NB4 (cell line): ENCODE results near the gene P2RY12.
A peak's percentile ranks its signal among the peaks of the same experiment; 100 is the strongest.

Experiments used
- DNase-seq: peaks from one replicate; pipeline ENCODE4 v3.0.0; 2010; ENCODE audit warnings: low read depth
- H3K4me3 ChIP-seq: one replicate; pipeline ENCODE4 v1.5.1; 2011; ENCODE audit warnings: mild to moderate bottlenecking, low read depth, low read length, moderate library complexity
- MYC ChIP-seq: IDR thresholded peaks from 2 replicates; pipeline ENCODE4 v1.6.1; 2011; ENCODE audit warnings: low read depth, low read length
- POLR2A ChIP-seq: IDR thresholded peaks from 2 replicates; pipeline ENCODE4 v1.6.1; 2011; ENCODE audit warnings: mild to moderate bottlenecking; ENCODE audit not compliant: insufficient read length; ENCODE audit errors: extremely low read depth
- TF ChIP-seq, protein P1 (sequence below): IDR thresholded peaks from 2 replicates; pipeline ENCODE4 v1.6.1; 2011; ENCODE audit warnings: low read depth, low read length
- TF ChIP-seq, protein P2 (sequence below): IDR thresholded peaks from one replicate; pipeline ENCODE4 v1.5.1; 2012; ENCODE audit warnings: low read depth, low read length

P2RY12 gene

DNA sequence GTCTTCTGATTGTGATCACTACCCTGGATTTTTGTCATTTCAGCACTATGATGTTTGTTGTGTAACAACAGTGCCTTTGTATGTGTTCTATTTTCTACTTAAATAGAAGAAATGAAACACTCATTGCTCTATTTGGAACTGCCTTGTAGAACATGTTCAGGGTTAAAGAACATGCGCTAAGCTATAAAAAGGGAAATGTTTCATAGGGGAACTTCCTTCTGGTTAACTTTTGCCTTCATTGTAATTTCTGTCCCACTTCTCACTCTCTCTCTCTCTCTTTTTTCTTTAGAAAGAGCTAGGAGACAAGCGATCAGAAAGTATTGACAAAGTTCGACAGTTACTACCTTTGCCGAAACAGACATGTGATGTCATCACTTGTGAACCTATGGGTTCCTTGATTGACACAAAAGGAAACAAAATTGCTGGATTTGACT, at the start of gene P2RY12:
Gene P2RY12 (minus strand): TSS at position 13 of the 434 bp plus-strand sequence. CDS start 45,908 bp downstream, outside the sequence.
- peak; percentile 7 for DNase-seq
- TF ChIP-seq POLR2A (no peak), MYC (no peak)
- TF ChIP-seq, protein P1, sequence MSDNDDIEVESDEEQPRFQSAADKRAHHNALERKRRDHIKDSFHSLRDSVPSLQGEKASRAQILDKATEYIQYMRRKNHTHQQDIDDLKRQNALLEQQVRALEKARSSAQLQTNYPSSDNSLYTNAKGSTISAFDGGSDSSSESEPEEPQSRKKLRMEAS, result no peak
- TF ChIP-seq, protein P2, sequence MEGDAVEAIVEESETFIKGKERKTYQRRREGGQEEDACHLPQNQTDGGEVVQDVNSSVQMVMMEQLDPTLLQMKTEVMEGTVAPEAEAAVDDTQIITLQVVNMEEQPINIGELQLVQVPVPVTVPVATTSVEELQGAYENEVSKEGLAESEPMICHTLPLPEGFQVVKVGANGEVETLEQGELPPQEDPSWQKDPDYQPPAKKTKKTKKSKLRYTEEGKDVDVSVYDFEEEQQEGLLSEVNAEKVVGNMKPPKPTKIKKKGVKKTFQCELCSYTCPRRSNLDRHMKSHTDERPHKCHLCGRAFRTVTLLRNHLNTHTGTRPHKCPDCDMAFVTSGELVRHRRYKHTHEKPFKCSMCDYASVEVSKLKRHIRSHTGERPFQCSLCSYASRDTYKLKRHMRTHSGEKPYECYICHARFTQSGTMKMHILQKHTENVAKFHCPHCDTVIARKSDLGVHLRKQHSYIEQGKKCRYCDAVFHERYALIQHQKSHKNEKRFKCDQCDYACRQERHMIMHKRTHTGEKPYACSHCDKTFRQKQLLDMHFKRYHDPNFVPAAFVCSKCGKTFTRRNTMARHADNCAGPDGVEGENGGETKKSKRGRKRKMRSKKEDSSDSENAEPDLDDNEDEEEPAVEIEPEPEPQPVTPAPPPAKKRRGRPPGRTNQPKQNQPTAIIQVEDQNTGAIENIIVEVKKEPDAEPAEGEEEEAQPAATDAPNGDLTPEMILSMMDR, result no peak
- no peak within 1 kb of the TSS for H3K4me3 ChIP-seq

DNA sequence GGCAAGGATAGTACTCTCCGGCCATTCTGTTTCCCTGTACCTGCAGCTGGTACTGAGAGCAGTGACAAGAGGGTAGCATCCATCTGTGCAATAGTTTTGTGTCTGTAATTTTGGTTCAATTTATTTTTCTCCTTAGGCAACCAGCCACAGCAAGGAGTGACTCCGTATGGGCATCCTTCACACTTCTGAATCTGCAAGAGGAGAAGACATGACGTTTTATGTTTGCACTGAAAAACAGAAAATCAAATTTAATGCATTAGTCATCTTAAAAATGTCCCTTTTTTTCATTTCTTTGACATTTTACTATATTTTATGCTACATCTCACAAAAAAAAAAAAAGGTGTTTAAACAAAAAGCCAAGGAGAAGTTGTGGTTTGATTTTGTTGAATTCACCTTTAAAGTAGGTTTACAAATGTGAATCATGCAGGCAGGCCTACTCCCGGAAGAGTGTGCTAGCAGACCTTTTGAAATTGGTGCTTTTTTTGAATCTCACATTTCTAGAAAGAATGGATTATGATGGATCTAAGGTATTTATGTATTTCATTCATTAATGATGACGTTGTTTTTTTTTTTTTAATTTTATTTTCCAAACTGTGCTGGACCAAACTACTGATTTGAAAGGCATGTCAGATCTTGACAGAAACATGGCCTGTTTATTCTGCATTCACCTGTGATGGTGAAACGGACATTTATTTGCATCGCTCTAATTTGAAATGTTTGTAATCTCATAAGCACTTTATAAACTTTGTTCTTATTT, 48.2 kb upstream of the P2RY12 start:
- no peak for DNase-seq
- H3K4me3 ChIP-seq, result no peak overlapping the region
- no peak for TF ChIP-seq MYC
- TF ChIP-seq, protein P2, result no peak
- TF ChIP-seq, protein P1, result no peak
- no peak for TF ChIP-seq POLR2A

DNA sequence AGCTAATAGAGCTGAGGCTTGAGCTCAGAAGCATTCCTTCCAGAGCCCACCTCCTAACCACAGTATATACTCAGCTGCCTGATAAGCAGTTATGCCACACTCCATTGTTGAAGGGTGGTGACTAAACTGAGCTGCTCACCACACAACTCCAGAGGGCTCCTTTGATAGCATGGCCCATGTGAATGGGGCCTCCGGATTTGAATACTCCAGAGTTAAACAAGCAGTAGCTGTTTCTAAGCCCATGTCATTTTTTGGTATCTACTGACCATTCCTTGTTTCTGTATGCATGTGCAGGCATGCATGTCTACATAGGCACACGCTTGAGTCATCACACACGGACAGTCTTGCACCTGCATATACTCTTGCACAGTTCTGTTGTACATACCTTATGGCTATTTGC, 47.4 kb upstream of the P2RY12 start:
- H3K4me3 ChIP-seq, result no peak overlapping the region
- TF ChIP-seq, protein P2, result no peak
- TF ChIP-seq, protein P1, result no peak
- TF ChIP-seq POLR2A, result no peak
- TF ChIP-seq MYC, result no peak
- peak; percentile 53 for DNase-seq

DNA sequence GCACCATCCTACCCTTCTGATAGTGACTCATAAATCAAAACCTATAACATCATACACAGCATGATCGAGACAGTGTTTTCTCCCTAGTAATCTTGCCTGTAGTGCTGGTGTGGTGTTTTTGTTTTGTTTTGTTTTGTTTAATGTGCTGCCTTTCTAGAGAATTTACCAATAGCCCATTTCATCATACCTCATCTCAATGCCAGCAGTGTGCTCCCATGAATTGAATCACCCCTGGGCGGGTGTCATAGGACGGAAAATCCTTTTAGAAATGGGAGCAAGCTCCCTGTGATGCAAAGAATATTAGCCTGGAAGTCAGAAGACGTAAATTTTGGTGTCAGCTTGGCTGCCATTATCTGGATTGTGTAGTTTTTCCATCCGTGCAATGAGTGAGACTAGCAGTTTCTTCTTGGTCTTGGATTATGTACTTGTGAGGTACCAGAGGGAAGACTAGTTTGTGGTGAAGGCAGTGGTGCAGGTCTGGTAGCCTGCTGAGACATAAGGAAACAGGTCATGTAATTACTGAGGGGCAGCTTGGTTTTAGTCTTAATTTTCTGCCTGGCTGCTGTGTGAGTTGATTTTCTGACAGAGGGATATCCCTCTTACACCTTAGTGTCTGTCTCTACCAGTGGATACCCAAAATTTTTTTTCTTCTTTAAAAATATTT, 46.4 kb upstream of the P2RY12 start:
- TF ChIP-seq POLR2A (no peak), MYC (no peak)
- TF ChIP-seq, protein P1, result no peak
- TF ChIP-seq, protein P2, result no peak
- no peak for DNase-seq
- H3K4me3 ChIP-seq, result no peak overlapping the region

DNA sequence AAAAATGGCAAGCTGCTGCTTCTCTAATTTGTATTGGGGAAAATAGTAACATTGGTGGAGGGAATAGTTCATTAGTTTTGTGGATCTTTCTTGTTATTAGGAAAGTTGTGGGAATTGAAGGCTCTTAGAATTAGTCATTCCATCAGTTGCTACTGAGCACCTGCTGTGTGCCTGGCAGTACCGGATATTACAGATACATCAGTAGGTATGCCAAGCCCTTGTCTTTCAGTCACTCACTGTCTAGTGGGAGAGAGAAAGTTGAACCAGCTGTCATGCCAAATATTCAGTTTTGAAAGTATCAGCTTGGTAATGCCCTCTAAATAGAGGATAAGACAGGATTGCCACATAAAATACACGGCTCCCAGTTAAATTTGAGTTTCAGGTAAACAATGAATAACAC, 43.8 kb upstream of the P2RY12 start:
- TF ChIP-seq, protein P1, result no peak
- DNase-seq, result no peak
- H3K4me3 ChIP-seq, result no peak overlapping the region

DNA sequence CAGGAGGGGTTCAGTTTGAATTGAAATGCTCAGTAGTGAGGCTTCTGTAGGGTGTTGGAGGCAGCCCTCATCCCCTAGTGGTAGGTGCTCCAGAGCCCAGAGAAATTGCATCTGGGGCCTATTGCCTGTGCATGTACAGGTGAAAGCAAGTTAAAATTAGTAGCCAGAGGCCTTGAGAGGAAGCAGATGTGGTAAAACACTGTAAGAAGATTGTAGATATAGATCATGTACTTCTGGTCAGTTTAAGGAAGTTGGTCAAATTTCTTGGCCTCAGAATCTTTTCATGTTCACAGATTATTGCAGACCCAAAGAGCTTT, 41.7 kb upstream of the P2RY12 start:
- no peak for TF ChIP-seq POLR2A
- TF ChIP-seq, protein P2, result no peak
- TF ChIP-seq MYC, result no peak
- TF ChIP-seq, protein P1, result no peak
- DNase-seq, result peak; percentile 41
- H3K4me3 ChIP-seq, result no peak overlapping the region
